ENCODE data around the gene GTPBP4. TPM values are rescaled to one million over a fixed set of nuclear protein-coding genes. Genes with fewer than 3 reads are reported as not detected.

GTPBP4 gene
- total RNA-seq, 1 donor = 27.1 TPM

DNA sequence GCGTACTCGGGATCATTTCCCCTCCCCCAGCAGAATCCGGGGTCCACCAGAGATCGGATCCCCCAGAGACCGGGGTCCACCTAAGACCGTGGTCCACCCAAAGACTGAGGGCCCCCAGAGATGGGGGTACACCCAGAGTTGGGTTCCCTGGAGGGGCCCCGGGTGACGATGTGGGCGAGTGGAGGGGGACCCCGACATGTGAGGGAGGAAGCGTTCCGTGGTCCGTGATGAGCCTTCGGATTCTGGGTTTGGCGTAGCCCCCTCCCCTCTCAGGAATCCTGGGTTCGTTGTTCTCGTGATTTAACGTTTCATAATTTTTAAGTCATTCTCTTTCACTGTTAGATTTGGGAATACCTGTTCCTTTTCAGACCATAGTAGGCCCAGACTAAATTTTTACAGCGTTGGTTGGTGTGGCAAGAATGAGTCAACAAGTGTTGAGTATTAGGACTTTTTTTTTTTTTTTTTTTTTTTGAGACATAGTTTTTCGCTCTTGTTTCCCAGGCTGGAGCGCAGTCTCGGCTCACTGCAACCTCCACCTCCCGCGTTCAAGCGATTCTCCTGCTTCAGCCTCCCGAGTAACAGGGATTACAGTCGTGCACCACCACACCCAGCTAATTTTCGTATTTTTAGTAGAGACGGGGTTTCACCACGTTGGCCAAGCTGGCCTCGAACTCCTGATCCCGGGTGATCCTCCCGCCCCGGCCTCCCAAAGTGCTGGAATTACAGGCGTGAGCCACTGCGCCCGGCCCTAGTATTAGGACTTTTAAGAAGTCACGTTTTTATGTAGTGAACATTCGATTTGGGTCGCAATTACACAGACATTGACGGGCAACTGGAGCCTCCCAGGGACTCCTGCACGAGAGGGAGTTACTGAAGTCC lies 672 bp downstream of the GTPBP4 start:
- H3K27ac ChIP-seq (ENCODE audit: low read depth, low read length) = peak overlapping the region; percentile 98
- peaks cover 36% of the 10 kb centered on the region for H3K4me1 ChIP-seq (ENCODE audit: insufficient read depth, low read length)
- H2AFZ ChIP-seq (ENCODE audit: low read length) = peak overlapping the region; percentile 68
- peaks cover 20% of the 10 kb centered on the region for H3K36me3 ChIP-seq (ENCODE audit: insufficient read depth, low read length)
- peak overlapping the region; percentile 98 for H3K4me3 ChIP-seq (ENCODE audit: insufficient read depth, low read length)
- H3K27me3 ChIP-seq (ENCODE audit: insufficient read depth, low read length) = no peaks in the 10 kb centered on the region
- no peak for DNase-seq (ENCODE audit: insufficient read length, low spot score, missing footprints)
- TF ChIP-seq, protein P1, sequence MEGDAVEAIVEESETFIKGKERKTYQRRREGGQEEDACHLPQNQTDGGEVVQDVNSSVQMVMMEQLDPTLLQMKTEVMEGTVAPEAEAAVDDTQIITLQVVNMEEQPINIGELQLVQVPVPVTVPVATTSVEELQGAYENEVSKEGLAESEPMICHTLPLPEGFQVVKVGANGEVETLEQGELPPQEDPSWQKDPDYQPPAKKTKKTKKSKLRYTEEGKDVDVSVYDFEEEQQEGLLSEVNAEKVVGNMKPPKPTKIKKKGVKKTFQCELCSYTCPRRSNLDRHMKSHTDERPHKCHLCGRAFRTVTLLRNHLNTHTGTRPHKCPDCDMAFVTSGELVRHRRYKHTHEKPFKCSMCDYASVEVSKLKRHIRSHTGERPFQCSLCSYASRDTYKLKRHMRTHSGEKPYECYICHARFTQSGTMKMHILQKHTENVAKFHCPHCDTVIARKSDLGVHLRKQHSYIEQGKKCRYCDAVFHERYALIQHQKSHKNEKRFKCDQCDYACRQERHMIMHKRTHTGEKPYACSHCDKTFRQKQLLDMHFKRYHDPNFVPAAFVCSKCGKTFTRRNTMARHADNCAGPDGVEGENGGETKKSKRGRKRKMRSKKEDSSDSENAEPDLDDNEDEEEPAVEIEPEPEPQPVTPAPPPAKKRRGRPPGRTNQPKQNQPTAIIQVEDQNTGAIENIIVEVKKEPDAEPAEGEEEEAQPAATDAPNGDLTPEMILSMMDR (IDR thresholded peaks at IDR 0.05; ENCODE audit: extremely low read depth, low read depth, low read length) = no peak
- H3K4me2 ChIP-seq (ENCODE audit: insufficient read depth, low read length) = peak overlapping the region; percentile 84
- H3K9me3 ChIP-seq (ENCODE audit: low read depth, low read length) = no peaks in the 10 kb centered on the region
- H4K20me1 ChIP-seq (ENCODE audit: insufficient read depth, low read length) = peaks cover 26% of the 10 kb centered on the region
- H3K79me2 ChIP-seq (ENCODE audit: insufficient read depth, low read length) = peaks cover 68% of the 10 kb centered on the region

DNA sequence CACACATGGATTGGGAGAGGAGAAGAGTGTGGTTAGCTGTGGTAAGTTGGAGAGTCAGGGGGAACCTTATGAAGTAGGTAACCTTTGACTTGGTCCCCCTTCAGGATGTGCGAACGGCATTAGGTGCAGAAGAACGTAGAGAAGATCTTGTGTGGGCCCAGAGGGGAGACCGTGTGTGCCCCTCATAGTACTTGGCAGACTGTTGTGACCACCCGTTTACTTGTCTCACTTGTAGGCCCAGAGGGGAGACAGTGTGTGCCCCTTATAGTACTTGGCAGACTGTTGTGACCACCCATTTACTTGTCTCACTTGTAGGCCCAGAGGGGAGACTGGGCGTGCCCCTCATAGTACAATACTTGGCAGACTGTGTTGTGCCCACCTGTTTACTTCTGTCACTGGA lies 2.6 kb downstream of the GTPBP4 start:
- H3K27me3 ChIP-seq (ENCODE audit: insufficient read depth, low read length) = no peaks in the 10 kb centered on the region
- TF ChIP-seq, protein P1 (IDR thresholded peaks at IDR 0.05; ENCODE audit: extremely low read depth, low read depth, low read length) = no peak
- H2AFZ ChIP-seq (ENCODE audit: low read length) = no peak overlapping the region
- peaks cover 29% of the 10 kb centered on the region for H3K4me1 ChIP-seq (ENCODE audit: insufficient read depth, low read length)
- peaks cover 34% of the 10 kb centered on the region for H3K36me3 ChIP-seq (ENCODE audit: insufficient read depth, low read length)
- no peak overlapping the region for H3K4me2 ChIP-seq (ENCODE audit: insufficient read depth, low read length)
- peaks cover 72% of the 10 kb centered on the region for H3K79me2 ChIP-seq (ENCODE audit: insufficient read depth, low read length)
- H3K27ac ChIP-seq (ENCODE audit: low read depth, low read length) = no peak overlapping the region
- no peak for DNase-seq (ENCODE audit: insufficient read length, low spot score, missing footprints)
- peaks cover 39% of the 10 kb centered on the region for H4K20me1 ChIP-seq (ENCODE audit: insufficient read depth, low read length)
- no peaks in the 10 kb centered on the region for H3K9me3 ChIP-seq (ENCODE audit: low read depth, low read length)
- H3K4me3 ChIP-seq (ENCODE audit: insufficient read depth, low read length) = no peak overlapping the region

DNA sequence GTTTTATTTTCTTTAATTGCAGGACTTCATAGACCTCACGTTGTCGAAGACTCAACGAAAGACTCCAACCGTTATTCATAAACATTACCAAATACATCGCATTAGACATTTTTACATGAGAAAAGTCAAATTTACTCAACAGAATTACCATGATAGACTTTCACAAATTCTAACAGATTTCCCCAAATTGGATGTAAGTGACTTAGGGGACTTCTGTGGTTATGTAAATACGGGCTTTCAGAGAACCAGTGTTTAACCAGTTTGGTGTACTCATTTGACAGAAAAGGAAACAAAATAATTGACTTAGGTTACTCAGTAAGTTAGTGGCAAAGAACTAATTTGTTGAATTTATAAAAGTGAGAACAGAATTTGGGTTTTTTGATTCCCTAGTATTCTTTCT lies 4.2 kb downstream of the GTPBP4 start:
- H3K27me3 ChIP-seq (ENCODE audit: insufficient read depth, low read length) = no peaks in the 10 kb centered on the region
- TF ChIP-seq, protein P1 (IDR thresholded peaks at IDR 0.05; ENCODE audit: extremely low read depth, low read depth, low read length) = no peak
- no peak for DNase-seq (ENCODE audit: insufficient read length, low spot score, missing footprints)
- H4K20me1 ChIP-seq (ENCODE audit: insufficient read depth, low read length) = peaks cover 47% of the 10 kb centered on the region
- no peaks in the 10 kb centered on the region for H3K9me3 ChIP-seq (ENCODE audit: low read depth, low read length)
- no peak overlapping the region for H2AFZ ChIP-seq (ENCODE audit: low read length)
- no peak overlapping the region for H3K27ac ChIP-seq (ENCODE audit: low read depth, low read length)
- H3K4me2 ChIP-seq (ENCODE audit: insufficient read depth, low read length) = no peak overlapping the region
- peaks cover 13% of the 10 kb centered on the region for H3K4me1 ChIP-seq (ENCODE audit: insufficient read depth, low read length)
- no peak overlapping the region for H3K4me3 ChIP-seq (ENCODE audit: insufficient read depth, low read length)
- peaks cover 83% of the 10 kb centered on the region for H3K79me2 ChIP-seq (ENCODE audit: insufficient read depth, low read length)
- H3K36me3 ChIP-seq (ENCODE audit: insufficient read depth, low read length) = peaks cover 51% of the 10 kb centered on the region

DNA sequence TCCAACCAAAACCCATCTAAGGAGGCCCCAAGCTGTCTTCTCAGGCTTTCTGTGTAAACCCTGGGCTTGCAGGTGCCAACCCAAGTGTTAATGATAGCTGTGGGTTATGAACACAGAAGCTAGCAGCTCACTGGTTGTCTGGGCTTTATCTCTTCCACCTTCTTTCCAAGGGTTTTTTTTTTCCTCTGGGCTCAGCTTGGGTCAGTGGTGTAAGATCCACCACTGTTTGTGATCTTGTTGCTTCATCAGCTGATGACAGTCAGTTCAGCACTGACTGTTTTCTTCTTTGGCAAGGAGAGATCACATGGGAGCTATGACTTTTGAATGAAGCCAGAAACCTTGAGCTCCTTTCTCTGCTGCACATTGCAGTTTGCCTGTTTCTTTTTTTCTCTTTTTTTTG lies 4.6 kb downstream of the GTPBP4 start:
- Histone ChIP-seq H3K4me3 (ENCODE audit: insufficient read depth, low read length) (no peak overlapping the region), H4K20me1 (ENCODE audit: insufficient read depth, low read length) (peaks cover 50% of the 10 kb centered on the region), H2AFZ (ENCODE audit: low read length) (no peak overlapping the region), H3K36me3 (ENCODE audit: insufficient read depth, low read length) (peaks cover 55% of the 10 kb centered on the region), H3K79me2 (ENCODE audit: insufficient read depth, low read length) (peaks cover 86% of the 10 kb centered on the region), H3K27me3 (ENCODE audit: insufficient read depth, low read length) (no peaks in the 10 kb centered on the region), H3K4me1 (ENCODE audit: insufficient read depth, low read length) (peaks cover 12% of the 10 kb centered on the region), H3K27ac (ENCODE audit: low read depth, low read length) (no peak overlapping the region), H3K9me3 (ENCODE audit: low read depth, low read length) (no peaks in the 10 kb centered on the region), H3K4me2 (ENCODE audit: insufficient read depth, low read length) (no peak overlapping the region)
- TF ChIP-seq, protein P1 (IDR thresholded peaks at IDR 0.05; ENCODE audit: extremely low read depth, low read depth, low read length) = no peak
- no peak for DNase-seq (ENCODE audit: insufficient read length, low spot score, missing footprints)

All from osteoblast (primary cell).